IMR-90 (cell line): ENCODE data around the gene CACNA2D3. TPM values are rescaled to one million over a fixed set of nuclear protein-coding genes. Genes with fewer than 3 reads are reported as not detected.

ENCODE experiments used
- ATAC-seq: fragments of 200-7000 bp; cut with Tn5 transposase; 2 replicates; pipeline ENCODE4 v1.9.1; 2020; ENCODE audit warnings: low read depth, mild to moderate bottlenecking, moderate library complexity
- BruUV-seq: library from RNA; stranded (reverse); fragments of 400-500 nt; replicated peaks from 2 replicates; lab custom pipeline; 2021; lab: Mats Ljungman, UMichigan
- CTCF ChIA-PET: fragments of 300-600 bp; formaldehyde crosslinking; extraction: SDS; loops from one replicate; lab custom pipeline; 2021; ENCODE audit warnings: antibody characterized with exemption; lab: Yijun Ruan, JAX
- POLR2A ChIA-PET: fragments of 300-600 bp; sonication (Branson Sonifier 250); formaldehyde crosslinking; loops from one replicate; lab custom pipeline; 2022; ENCODE audit warnings: antibody characterized with exemption; ENCODE audit not compliant: unreplicated experiment; lab: Charles Lee
- DNase-seq: peaks from one replicate; pipeline ENCODE4 v3.0.0; 2013
- H2AFZ ChIP-seq: replicated peaks from 2 replicates; pipeline ENCODE3; 2013; ENCODE audit warnings: low read length, mild to moderate bottlenecking; ENCODE audit not compliant: poor library complexity
- H2AK5ac ChIP-seq: 2 replicates; pipeline ENCODE4 v1.6.1; 2013; ENCODE audit warnings: low read depth, low read length, inconsistent platforms
- H2AK9ac ChIP-seq: replicated peaks from 2 replicates; pipeline ENCODE3; 2013; ENCODE audit warnings: mild to moderate bottlenecking, low read depth, low read length, moderate library complexity; ENCODE audit not compliant: poor library complexity
- H2BK120ac ChIP-seq: 2 replicates; pipeline ENCODE4 v1.6.1; 2013; ENCODE audit warnings: low read depth, low read length, inconsistent platforms
- H2BK15ac ChIP-seq: 3 replicates; pipeline ENCODE4 v1.6.1; 2013; ENCODE audit warnings: low read depth, low read length, inconsistent platforms
- H2BK20ac ChIP-seq: 2 replicates; pipeline ENCODE4 v1.6.1; 2013; ENCODE audit warnings: low read depth, mild to moderate bottlenecking, inconsistent platforms, low read length, moderate library complexity
- H2BK5ac ChIP-seq: 2 replicates; pipeline ENCODE4 v1.6.1; 2013; ENCODE audit warnings: mild to moderate bottlenecking, low read depth, low read length, inconsistent platforms; ENCODE audit not compliant: poor library complexity, severe bottlenecking
- H3K14ac ChIP-seq: replicated peaks from 2 replicates; pipeline ENCODE4 v1.6.1; 2013; ENCODE audit warnings: low read depth, low read length, inconsistent platforms
- H3K18ac ChIP-seq: 2 replicates; pipeline ENCODE4 v1.6.1; 2013; ENCODE audit warnings: low read depth, low read length, control low read depth
- H3K23ac ChIP-seq: 2 replicates; pipeline ENCODE4 v1.6.1; 2013; ENCODE audit warnings: low read depth, low read length, inconsistent platforms
- H3K27ac ChIP-seq: 2 replicates; pipeline ENCODE4 v1.5.1; 2013; ENCODE audit warnings: mild to moderate bottlenecking, control low read depth, low read length; ENCODE audit not compliant: insufficient read depth
- H3K27me3 ChIP-seq: 2 replicates; pipeline ENCODE4 v1.6.1; 2013; ENCODE audit warnings: low read length; ENCODE audit not compliant: control insufficient read depth, insufficient read depth
- H3K36me3 ChIP-seq: 2 replicates; pipeline ENCODE4 v1.6.1; 2013; ENCODE audit warnings: low read length, mixed read lengths; ENCODE audit not compliant: control insufficient read depth, insufficient read depth
- H3K4ac ChIP-seq: 2 replicates; pipeline ENCODE4 v1.6.1; 2013; ENCODE audit warnings: low read depth, low read length, inconsistent platforms
- H3K4me1 ChIP-seq: 2 replicates; pipeline ENCODE4 v1.6.1; 2013; ENCODE audit warnings: low read length, mixed read lengths; ENCODE audit not compliant: control insufficient read depth, insufficient read depth
- H3K4me2 ChIP-seq: 2 replicates; pipeline ENCODE4 v1.6.1; 2013; ENCODE audit warnings: low read depth, mild to moderate bottlenecking, control low read depth, low read length, moderate library complexity
- H3K4me3 ChIP-seq: 2 replicates; pipeline ENCODE4 v1.5.1; 2013; ENCODE audit warnings: low read depth, mild to moderate bottlenecking, control low read depth, low read length, moderate library complexity; ENCODE audit not compliant: insufficient read depth
- H3K56ac ChIP-seq: 2 replicates; pipeline ENCODE4 v1.6.1; 2013; ENCODE audit warnings: low read length, inconsistent platforms; ENCODE audit not compliant: insufficient read depth; ENCODE audit errors: extremely low read depth
- H3K79me1 ChIP-seq, 2 experiments: 2 replicates each; pipeline ENCODE4 v1.6.1; 2013; ENCODE audit warnings: low read length in 2 of 2, inconsistent platforms in 1 of 2, low read depth in 1 of 2
- H3K9ac ChIP-seq: 2 replicates; pipeline ENCODE4 v1.6.1; 2013; ENCODE audit warnings: low read depth, low read length, control low read depth
- H3K9me1 ChIP-seq: 2 replicates; pipeline ENCODE4 v1.6.1; 2013; ENCODE audit warnings: low read length, inconsistent platforms; ENCODE audit not compliant: insufficient read depth
- H3K9me3 ChIP-seq: 2 replicates; pipeline ENCODE4 v1.6.1; 2013; ENCODE audit warnings: low read length; ENCODE audit not compliant: control insufficient read depth, insufficient read depth
- H4K20me1 ChIP-seq: 2 replicates; pipeline ENCODE4 v1.6.1; 2013; ENCODE audit warnings: low read length, inconsistent platforms; ENCODE audit not compliant: insufficient read depth
- H4K5ac ChIP-seq: 2 replicates; pipeline ENCODE4 v1.6.1; 2013; ENCODE audit warnings: mild to moderate bottlenecking, low read depth, low read length, control low read depth
- H4K8ac ChIP-seq, 2 experiments: 2 replicates each; pipeline ENCODE4 v1.6.1; 2013; ENCODE audit warnings: low read depth in 2 of 2, low read length in 2 of 2, control low read depth in 1 of 2, inconsistent platforms in 1 of 2
- H4K91ac ChIP-seq: 2 replicates; pipeline ENCODE4 v1.6.1; 2013; ENCODE audit warnings: low read depth, low read length, inconsistent platforms; ENCODE audit not compliant: insufficient read depth
- RAD21 ChIP-seq: IDR thresholded peaks from 2 replicates; pipeline ENCODE4 v1.6.1; 2012; ENCODE audit warnings: low read length, improper control_type of control experiment
- SMC3 ChIP-seq: fragments of 150-350 bp; IDR thresholded peaks from 2 replicates; pipeline ENCODE4 v1.6.1; 2016; ENCODE audit warnings: low read depth, mild to moderate bottlenecking, antibody characterized with exemption, low read length, moderate library complexity
- USF2 ChIP-seq: fragments of 150-350 bp; IDR thresholded peaks from 2 replicates; pipeline ENCODE4 v1.6.1; 2017; ENCODE audit warnings: mild to moderate bottlenecking, antibody characterized with exemption, low read length, low read depth
- WGBS, 2 experiments: methylation state at CpG; one replicate each; pipeline versions ENCODE4 v1.1.5 to v1.1.7; 2013; ENCODE audit warnings: missing lambda C conversion rate in 2 of 2; ENCODE audit not compliant: insufficient read length in 1 of 2; ENCODE audit errors: extremely low coverage in 2 of 2; 5-methylcytosine and 5-hydroxymethylcytosine counted together
- dilution Hi-C: fragments of 300-500 bp; cut with HindIII; formaldehyde crosslinking; loops from one replicate; pipeline ENCODE4 v1.14.3; 2018; ENCODE audit warnings: low sequenced_read_pairs; ENCODE audit not compliant: unreplicated experiment
- in situ Hi-C: fragments of 300-500 bp; cut with MboI; formaldehyde crosslinking; loops from 3 replicates; pipeline ENCODE4 v1.14.3; 2019; ENCODE audit warnings: low sequenced_read_pairs, inconsistent platforms, mixed read lengths
- intact Hi-C: fragments of 100-400 bp; cut with micrococcal nuclease; formaldehyde crosslinking; loops from 2 replicates; pipeline ENCODE4 v1.10.0; 2022
- polyA plus RNA-seq, 3 experiments: library from polyadenylated mRNA; depleted of rRNA; stranded (reverse); fragments of >200 nt; gene quantifications; 2 replicates each; pipeline ENCODE4 v1.2.3, GENCODE V29; 2012; ENCODE audit warnings: low replicate concordance in 1 of 3
- total RNA-seq: library from RNA; depleted of rRNA; stranded (reverse); fragments of >200 nt; gene quantifications from 2 replicates; pipeline ENCODE4 v1.2.3, GENCODE V29; 2012

Gene CACNA2D3
- total and polyA plus RNA-seq, 2 of the 4 experiments (the other 2 are of a cell fraction), result 0.36 to 0.41 TPM

DNA sequence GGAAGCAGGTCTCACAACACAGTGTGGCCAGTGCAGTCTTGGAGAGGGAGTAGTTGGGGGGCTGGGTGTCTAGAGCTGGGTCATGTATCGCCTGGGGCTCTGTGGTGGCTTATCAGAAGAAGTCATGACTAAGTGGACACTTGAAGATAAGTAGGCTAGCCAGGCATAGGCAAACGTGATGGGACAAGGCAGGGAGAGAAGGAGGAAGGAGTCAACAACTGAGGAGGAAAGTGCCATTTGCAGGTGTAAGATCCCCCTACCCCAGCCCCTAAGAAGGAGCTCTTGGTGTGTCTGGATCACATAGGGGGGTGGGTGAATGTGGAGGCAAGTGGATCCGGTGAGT lies 453.2 kb downstream of the CACNA2D3 start:
- TF ChIP-seq SMC3 (no peak), RAD21 (no peak), USF2 (no peak)
- ATAC-seq (no peak), DNase-seq (no peak)
- no peak overlapping the region for H3K4ac ChIP-seq
- in situ Hi-C loops (no loop called here), intact Hi-C loops (no loop called here), dilution Hi-C loops (no loop called here)
- no peak overlapping the region for H3K23ac ChIP-seq
- ChIA-PET CTCF (no interaction called here), POLR2A (no interaction called here)
- H3K9me3 ChIP-seq, result no peaks in the 10 kb centered on the region
- no peak overlapping the region for H4K8ac ChIP-seq
- H3K79me1 ChIP-seq, result no peaks in the 10 kb centered on the region
- no peak overlapping the region for H4K91ac ChIP-seq
- no peak overlapping the region for H3K56ac ChIP-seq
- no peak overlapping the region for H3K18ac ChIP-seq
- no peak overlapping the region for H2BK20ac ChIP-seq
- H2BK120ac ChIP-seq, result no peak overlapping the region
- H2BK5ac ChIP-seq, result no peak overlapping the region
- no peak overlapping the region for H3K27ac ChIP-seq
- no peaks in the 10 kb centered on the region for H4K20me1 ChIP-seq
- H3K36me3 ChIP-seq, result no peaks in the 10 kb centered on the region
- H2AFZ ChIP-seq, result no peak overlapping the region
- BruUV-seq, result no TSS peak
- H3K4me1 ChIP-seq, result no peaks in the 10 kb centered on the region
- H2BK15ac ChIP-seq, result no peak overlapping the region
- no CpG with 5 or more reads among the region's 3 CpGs for WGBS, 2 experiments
- no peak overlapping the region for H2AK5ac ChIP-seq
- no peaks in the 10 kb centered on the region for H3K27me3 ChIP-seq
- no peak overlapping the region for H3K14ac ChIP-seq
- H3K4me2 ChIP-seq, result no peak overlapping the region
- no peak overlapping the region for H4K5ac ChIP-seq
- H3K9ac ChIP-seq, result no peak overlapping the region
- no peak overlapping the region for H2AK9ac ChIP-seq
- no peak overlapping the region for H3K4me3 ChIP-seq
- H3K9me1 ChIP-seq, result no peaks in the 10 kb centered on the region
